Measurements from ENCODE around the gene SPTLC1.
"Not testable (repeated sequence)": the region's sequence is repeated elsewhere in the genome, so short reads cannot be mapped to it uniquely, and the experiment has no call there.

SPTLC1 gene

GRCh38 chr9:92033991-92034390 is 81.2 kb downstream of the SPTLC1 start:
- Histone ChIP-seq H3K36me3 (ENCODE audit: control insufficient read depth, insufficient read depth, low read length) (peaks cover 18% of the 10 kb centered on the region), H3K27me3 (ENCODE audit: control insufficient read depth, insufficient read depth, low read length) (no peaks in the 10 kb centered on the region), H3K4me1 (ENCODE audit: control insufficient read depth, insufficient read depth, low read length) (no peaks in the 10 kb centered on the region), H3K27ac (ENCODE audit: low read length) (no peak overlapping the region), H3K9me3 (ENCODE audit: control insufficient read depth, insufficient read depth, low read length) (no peaks in the 10 kb centered on the region), H3K4me3 (ENCODE audit: low read length) (no peak overlapping the region)
- no CpG with 5 or more reads among the region's 5 CpGs for WGBS (ENCODE audit: insufficient coverage, insufficient read length)
- DNase-seq (ENCODE audit: low read depth, low spot score), result no peak

- WGBS (ENCODE audit: insufficient coverage, insufficient read length), result no CpG with 5 or more reads among the region's 5 CpGs
- H3K27ac ChIP-seq (ENCODE audit: low read length), result no peak overlapping the region
- DNase-seq (ENCODE audit: low read depth, low spot score), result no peak
- H3K36me3 ChIP-seq (ENCODE audit: control insufficient read depth, insufficient read depth, low read length), result peaks cover 18% of the 10 kb centered on the region
- H3K4me1 ChIP-seq (ENCODE audit: control insufficient read depth, insufficient read depth, low read length), result no peaks in the 10 kb centered on the region
- H3K27me3 ChIP-seq (ENCODE audit: control insufficient read depth, insufficient read depth, low read length), result no peaks in the 10 kb centered on the region
- no peak overlapping the region for H3K4me3 ChIP-seq (ENCODE audit: low read length)
- no peaks in the 10 kb centered on the region for H3K9me3 ChIP-seq (ENCODE audit: control insufficient read depth, insufficient read depth, low read length)
Measured at GRCh38 chr9:92033307-92033706, 81.9 kb downstream of the SPTLC1 start.

- Histone ChIP-seq H3K4me3 (ENCODE audit: low read length) (no peak overlapping the region), H3K27me3 (ENCODE audit: control insufficient read depth, insufficient read depth, low read length) (no peaks in the 10 kb centered on the region), H3K9me3 (ENCODE audit: control insufficient read depth, insufficient read depth, low read length) (no peaks in the 10 kb centered on the region), H3K4me1 (ENCODE audit: control insufficient read depth, insufficient read depth, low read length) (no peaks in the 10 kb centered on the region), H3K36me3 (ENCODE audit: control insufficient read depth, insufficient read depth, low read length) (peaks cover 18% of the 10 kb centered on the region), H3K27ac (ENCODE audit: low read length) (no peak overlapping the region)
- WGBS (ENCODE audit: insufficient coverage, insufficient read length), result no CpG with 5 or more reads among the region's 5 CpGs
- no peak for DNase-seq (ENCODE audit: low read depth, low spot score)
Measured at GRCh38 chr9:92032891-92033290, 82.3 kb downstream of the SPTLC1 start.

- Histone ChIP-seq H3K27ac (ENCODE audit: low read length) (no peak overlapping the region), H3K9me3 (ENCODE audit: control insufficient read depth, insufficient read depth, low read length) (no peaks in the 10 kb centered on the region), H3K4me3 (ENCODE audit: low read length) (no peak overlapping the region), H3K27me3 (ENCODE audit: control insufficient read depth, insufficient read depth, low read length) (no peaks in the 10 kb centered on the region), H3K36me3 (ENCODE audit: control insufficient read depth, insufficient read depth, low read length) (peaks cover 12% of the 10 kb centered on the region), H3K4me1 (ENCODE audit: control insufficient read depth, insufficient read depth, low read length) (no peaks in the 10 kb centered on the region)
- no peak for DNase-seq (ENCODE audit: low read depth, low spot score)
- WGBS (ENCODE audit: insufficient coverage, insufficient read length), result no CpG with 5 or more reads among the region's 3 CpGs
Measured at GRCh38 chr9:92030367-92030766, 84.8 kb downstream of the SPTLC1 start.

GRCh38 chr9:92029553-92029952 is 85.7 kb downstream of the SPTLC1 start:
- WGBS (ENCODE audit: insufficient coverage, insufficient read length), result no CpG with 5 or more reads among the region's 4 CpGs

GRCh38 chr9:92026206-92027002 is 88.8 kb downstream of the SPTLC1 start:
- H3K4me1 ChIP-seq (ENCODE audit: control insufficient read depth, insufficient read depth, low read length), result no peaks in the 10 kb centered on the region
- H3K9me3 ChIP-seq (ENCODE audit: control insufficient read depth, insufficient read depth, low read length), result no peaks in the 10 kb centered on the region
- no peak overlapping the region for H3K27ac ChIP-seq (ENCODE audit: low read length)
- no peaks in the 10 kb centered on the region for H3K27me3 ChIP-seq (ENCODE audit: control insufficient read depth, insufficient read depth, low read length)
- no CpG with 5 or more reads among the region's 31 CpGs for WGBS (ENCODE audit: insufficient coverage, insufficient read length)
- no peaks in the 10 kb centered on the region for H3K36me3 ChIP-seq (ENCODE audit: control insufficient read depth, insufficient read depth, low read length)
- H3K4me3 ChIP-seq (ENCODE audit: low read length), result no peak overlapping the region
- no peak for DNase-seq (ENCODE audit: low read depth, low spot score)

More at GRCh38 chr9:92029553-92029952, 85.7 kb downstream of the SPTLC1 start:
- H3K36me3 ChIP-seq (ENCODE audit: control insufficient read depth, insufficient read depth, low read length), result peaks cover 9% of the 10 kb centered on the region
- H3K4me3 ChIP-seq (ENCODE audit: low read length), result no peak overlapping the region
- H3K4me1 ChIP-seq (ENCODE audit: control insufficient read depth, insufficient read depth, low read length), result no peaks in the 10 kb centered on the region
- no peaks in the 10 kb centered on the region for H3K27me3 ChIP-seq (ENCODE audit: control insufficient read depth, insufficient read depth, low read length)
- no peaks in the 10 kb centered on the region for H3K9me3 ChIP-seq (ENCODE audit: control insufficient read depth, insufficient read depth, low read length)
- no peak for DNase-seq (ENCODE audit: low read depth, low spot score)
- no peak overlapping the region for H3K27ac ChIP-seq (ENCODE audit: low read length)

- DNase-seq (ENCODE audit: low read depth, low spot score); H3K4me1 ChIP-seq (ENCODE audit: control insufficient read depth, insufficient read depth, low read length); H3K27me3 ChIP-seq (ENCODE audit: control insufficient read depth, insufficient read depth, low read length); H3K36me3 ChIP-seq (ENCODE audit: control insufficient read depth, insufficient read depth, low read length); H3K27ac ChIP-seq (ENCODE audit: low read length); H3K4me3 ChIP-seq (ENCODE audit: low read length); H3K9me3 ChIP-seq (ENCODE audit: control insufficient read depth, insufficient read depth, low read length): not testable (repeated sequence)
- no CpG with 5 or more reads among the region's 7 CpGs for WGBS (ENCODE audit: insufficient coverage, insufficient read length)
Measured at GRCh38 chr9:92021785-92022541, 93.2 kb downstream of the SPTLC1 start.

GRCh38 chr9:92019658-92020057 is 95.6 kb downstream of the SPTLC1 start:
- H3K27ac ChIP-seq (ENCODE audit: low read length), result no peak overlapping the region
- H3K4me3 ChIP-seq (ENCODE audit: low read length), result no peak overlapping the region
- no peaks in the 10 kb centered on the region for H3K4me1 ChIP-seq (ENCODE audit: control insufficient read depth, insufficient read depth, low read length)
- DNase-seq (ENCODE audit: low read depth, low spot score), result no peak
- H3K27me3 ChIP-seq (ENCODE audit: control insufficient read depth, insufficient read depth, low read length), result no peaks in the 10 kb centered on the region
- WGBS (ENCODE audit: insufficient coverage, insufficient read length), result no CpG with 5 or more reads among the region's 5 CpGs
- no peaks in the 10 kb centered on the region for H3K36me3 ChIP-seq (ENCODE audit: control insufficient read depth, insufficient read depth, low read length)
- no peaks in the 10 kb centered on the region for H3K9me3 ChIP-seq (ENCODE audit: control insufficient read depth, insufficient read depth, low read length)

- no peak for DNase-seq (ENCODE audit: low read depth, low spot score)
Measured at GRCh38 chr9:92010705-92011536, 104.3 kb downstream of the SPTLC1 start.

GRCh38 chr9:92010253-92010652 is 105.0 kb downstream of the SPTLC1 start:
- H3K4me1 ChIP-seq (ENCODE audit: control insufficient read depth, insufficient read depth, low read length); DNase-seq (ENCODE audit: low read depth, low spot score); H3K27ac ChIP-seq (ENCODE audit: low read length); H3K9me3 ChIP-seq (ENCODE audit: control insufficient read depth, insufficient read depth, low read length); H3K27me3 ChIP-seq (ENCODE audit: control insufficient read depth, insufficient read depth, low read length); H3K4me3 ChIP-seq (ENCODE audit: low read length); H3K36me3 ChIP-seq (ENCODE audit: control insufficient read depth, insufficient read depth, low read length): not testable (repeated sequence)
- WGBS (ENCODE audit: insufficient coverage, insufficient read length), result no CpG with 5 or more reads among the region's 8 CpGs

More at GRCh38 chr9:92010705-92011536, 104.3 kb downstream of the SPTLC1 start:
- H3K4me3 ChIP-seq (ENCODE audit: low read length), result no peak overlapping the region
- H3K27me3 ChIP-seq (ENCODE audit: control insufficient read depth, insufficient read depth, low read length), result no peaks in the 10 kb centered on the region
- no peak overlapping the region for H3K27ac ChIP-seq (ENCODE audit: low read length)
- H3K36me3 ChIP-seq (ENCODE audit: control insufficient read depth, insufficient read depth, low read length), result no peaks in the 10 kb centered on the region
- no peaks in the 10 kb centered on the region for H3K9me3 ChIP-seq (ENCODE audit: control insufficient read depth, insufficient read depth, low read length)
- no CpG with 5 or more reads among the region's 2 CpGs for WGBS (ENCODE audit: insufficient coverage, insufficient read length)
- H3K4me1 ChIP-seq (ENCODE audit: control insufficient read depth, insufficient read depth, low read length), result peaks cover 2% of the 10 kb centered on the region; the same call in 1 of the 2 replicates

Measured in iPS DF 6.9 (cell line).